ENCODE measurements around the gene PFDN1. TPM values are rescaled to one million over a fixed set of nuclear protein-coding genes. Genes with fewer than 3 reads are reported as not detected.

Gene PFDN1
- total and polyA plus RNA-seq, 7 donors = 35.9 to 115 (median 55.0) TPM

- Histone ChIP-seq H3K27ac (peak overlapping the region; percentile 88), H3K4me3 (no peak overlapping the region), H3K4me1 (peaks cover 86% of the 10 kb centered on the region), H3K36me3 (ENCODE audit: insufficient read depth in 1 of 2, low read depth in 1 of 2) (peaks cover 0 to 21% of the 10 kb centered on the region in 2 donors), H3K9me3 (no peaks in the 10 kb centered on the region), H3K27me3 (ENCODE audit: insufficient read depth in 3 of 3, low read length in 2 of 3) (no peaks in the 10 kb centered on the region)
- intact Hi-C loops (cut with DNase I) = loop anchor here (1.0 to 10.0 kb wide), 6 partner anchors 51 to 324 kb away; partner anchors contain the start of gene HBEGF (in 1 of the 2)
- no peak for DNase-seq
- 43 to 58% (median 46%) methylated on average over 4 of the region's 4 CpGs for WGBS, 3 donors
- no peak for TF ChIP-seq CTCF (IDR thresholded peaks at IDR 0.05)
- ATAC-seq = peak in 3 of 4 donors; percentile 2 to 8 (median 4)
These were observed 59.1 kb downstream of the PFDN1 start for GRCh38 chr5:140243706-140244250.

GRCh38 chr5:140242890-140243585 is 59.9 kb downstream of the PFDN1 start:
- WGBS, 3 donors = 47 to 65% (median 49%) methylated on average over 4 of the region's 4 CpGs
- Histone ChIP-seq H3K4me1 (peaks cover 86% of the 10 kb centered on the region), H3K4me3 (no peak overlapping the region), H3K27me3 (ENCODE audit: insufficient read depth in 3 of 3, low read length in 2 of 3) (no peaks in the 10 kb centered on the region), H3K36me3 (ENCODE audit: insufficient read depth in 1 of 2, low read depth in 1 of 2) (peaks cover 0 to 21% of the 10 kb centered on the region in 2 donors), H3K27ac (peak overlapping the region; percentile 88), H3K9me3 (no peaks in the 10 kb centered on the region)
- intact Hi-C loops (cut with DNase I) = loop anchor here (5.0 to 10.0 kb wide), 4 partner anchors 52 to 324 kb away; partner anchors contain the start of gene HBEGF (in 1 of the 2)
- DNase-seq (peak in 1 of 2 donors; percentile 68), ATAC-seq (no peak)
- TF ChIP-seq CTCF (IDR thresholded peaks at IDR 0.05) = no peak

GRCh38 chr5:140242099-140242498 is 60.8 kb downstream of the PFDN1 start:
- Histone ChIP-seq H3K4me1 (peaks cover 80% of the 10 kb centered on the region), H3K27ac (peak overlapping the region; percentile 88), H3K4me3 (peak overlapping the region; percentile 6), H3K9me3 (no peaks in the 10 kb centered on the region), H3K36me3 (ENCODE audit: insufficient read depth in 1 of 2, low read depth in 1 of 2) (peaks cover 0 to 21% of the 10 kb centered on the region in 2 donors), H3K27me3 (ENCODE audit: insufficient read depth in 3 of 3, low read length in 2 of 3) (no peaks in the 10 kb centered on the region)
- intact Hi-C loops (cut with DNase I) = loop anchor here (5.0 to 10.0 kb wide), 4 partner anchors 53 to 325 kb away; partner anchors contain the start of gene HBEGF (in 1 of the 2)
- TF ChIP-seq CTCF (IDR thresholded peaks at IDR 0.05) = peak; percentile 9
- WGBS, 3 donors = 38 to 55% (median 51%) methylated on average over 5 of the region's 5 CpGs
- no peak for DNase-seq
- no peak for ATAC-seq

- peaks cover 80% of the 10 kb centered on the region for H3K4me1 ChIP-seq
These were observed 61.8 kb downstream of the PFDN1 start for GRCh38 chr5:140240987-140241706.

More at GRCh38 chr5:140240987-140241706, 61.8 kb downstream of the PFDN1 start:
- DNase-seq = peak; percentile 93 to 96
- ATAC-seq = peak; percentile 82 to 86 (median 84)
- Histone ChIP-seq H3K9me3 (no peaks in the 10 kb centered on the region), H3K27ac (peak overlapping the region; percentile 88), H3K36me3 (ENCODE audit: insufficient read depth in 1 of 2, low read depth in 1 of 2) (peaks cover 0 to 21% of the 10 kb centered on the region in 2 donors), H3K4me3 (no peak overlapping the region), H3K27me3 (ENCODE audit: insufficient read depth in 3 of 3, low read length in 2 of 3) (no peaks in the 10 kb centered on the region)
- no peak for TF ChIP-seq CTCF (IDR thresholded peaks at IDR 0.05)
- intact Hi-C loops (cut with DNase I) = loop anchor here (5.0 to 10.0 kb wide), 4 partner anchors 54 to 326 kb away; partner anchors contain the start of gene HBEGF (in 1 of the 2)
- WGBS, 3 donors = 13 to 17% (median 16%) methylated on average over 9 of the region's 9 CpGs
